Measurements from ENCODE around the gene CXCL1. TPM values are rescaled to one million over a fixed set of nuclear protein-coding genes. Genes with fewer than 3 reads are reported as not detected.

Gene CXCL1
- total RNA-seq, 1 donor from 2014 or later = not detected

- intact Hi-C loops (cut with micrococcal nuclease) = no loop called here
Observed at GRCh38 chr4:73851293-73851692, 17.9 kb upstream of the CXCL1 start.

GRCh38 chr4:73852771-73853170 is 16.4 kb upstream of the CXCL1 start:
- intact Hi-C loops (cut with micrococcal nuclease) = no loop called here

DNA sequence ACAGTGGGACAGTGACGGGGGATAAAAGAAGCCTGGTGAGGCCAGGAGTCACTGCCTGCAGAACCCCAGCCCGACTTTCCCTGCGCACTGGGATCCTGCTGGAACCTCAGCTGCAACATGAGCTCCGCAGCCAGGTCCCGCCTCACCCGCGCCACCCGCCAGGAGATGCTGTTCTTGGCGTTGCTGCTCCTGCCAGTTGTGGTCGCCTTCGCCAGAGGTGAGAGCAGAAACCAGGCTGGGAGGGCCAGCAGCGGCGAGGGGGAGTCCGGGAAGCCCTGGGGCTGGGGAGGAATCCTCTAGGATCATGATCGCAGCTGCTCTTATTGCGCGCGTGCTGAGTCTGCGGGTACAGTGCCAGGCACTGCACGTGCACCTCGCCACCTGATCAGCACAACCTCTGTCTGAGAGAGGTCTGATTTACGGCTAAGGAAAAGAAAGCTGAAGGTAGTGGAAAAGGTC is 15.9 kb upstream of the CXCL1 start, which contains the start of gene PF4V1:
Gene PF4V1, plus strand, starts transcription at position 51 of the 459 bp plus-strand sequence. Its CDS starts 67 bp downstream, at position 118.
- intact Hi-C loops (cut with micrococcal nuclease) = no loop called here

- intact Hi-C loops (cut with micrococcal nuclease) = no loop called here
Observed at GRCh38 chr4:73853718-73854473, 15.3 kb upstream of the CXCL1 start.

GRCh38 chr4:73855406-73855805 is 13.8 kb upstream of the CXCL1 start:
- intact Hi-C loops (cut with micrococcal nuclease) = no loop called here

DNA sequence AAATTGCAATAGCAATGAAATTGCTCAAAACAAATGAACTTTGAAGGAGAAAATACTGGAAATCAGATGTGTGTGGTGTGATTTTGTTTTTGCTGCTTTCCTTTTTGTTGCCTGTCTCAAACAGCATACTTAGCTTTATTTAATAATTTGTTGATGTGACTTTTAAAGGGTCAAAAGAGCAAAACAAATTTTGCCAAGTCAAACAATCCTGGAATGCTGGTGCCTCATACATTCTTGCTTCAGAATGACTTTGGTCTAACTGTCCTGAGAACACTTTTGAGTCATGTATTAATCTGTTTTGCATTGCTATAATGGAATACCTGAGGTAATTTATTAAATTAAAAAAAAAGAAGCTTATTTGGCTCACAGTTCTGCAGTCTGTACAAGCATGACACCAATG is 12.7 kb upstream of the CXCL1 start:
- intact Hi-C loops (cut with micrococcal nuclease) = no loop called here

DNA sequence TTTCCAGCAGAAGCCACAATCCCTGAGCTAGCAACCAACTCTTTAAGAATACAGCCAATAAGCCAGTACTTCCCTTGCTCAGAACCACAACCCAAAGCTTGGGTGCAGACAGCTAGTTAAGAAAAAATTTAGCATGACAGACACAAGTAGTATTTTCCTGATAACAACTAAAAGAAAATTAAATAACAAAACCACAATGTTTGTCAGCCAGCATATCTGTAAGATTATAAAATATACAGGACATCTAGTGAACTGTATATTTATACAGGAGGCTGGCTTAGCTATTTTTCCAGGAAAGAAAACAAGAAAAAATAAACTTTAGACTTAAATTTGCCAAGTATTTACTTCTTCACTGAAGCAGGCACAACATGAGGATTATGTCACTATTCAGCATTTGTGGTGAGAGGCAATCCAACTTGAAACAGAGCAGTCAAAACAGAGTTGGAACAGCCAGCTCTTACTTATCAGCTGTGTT is 9.5 kb upstream of the CXCL1 start:
- intact Hi-C loops (cut with micrococcal nuclease) = no loop called here

GRCh38 chr4:73860181-73860580 is 9.0 kb upstream of the CXCL1 start:
- intact Hi-C loops (cut with micrococcal nuclease) = no loop called here

- intact Hi-C loops (cut with micrococcal nuclease) = no loop called here
Observed at GRCh38 chr4:73860917-73861316, 8.3 kb upstream of the CXCL1 start.

GRCh38 chr4:73862322-73862721 is 6.9 kb upstream of the CXCL1 start:
- intact Hi-C loops (cut with micrococcal nuclease) = no loop called here

DNA sequence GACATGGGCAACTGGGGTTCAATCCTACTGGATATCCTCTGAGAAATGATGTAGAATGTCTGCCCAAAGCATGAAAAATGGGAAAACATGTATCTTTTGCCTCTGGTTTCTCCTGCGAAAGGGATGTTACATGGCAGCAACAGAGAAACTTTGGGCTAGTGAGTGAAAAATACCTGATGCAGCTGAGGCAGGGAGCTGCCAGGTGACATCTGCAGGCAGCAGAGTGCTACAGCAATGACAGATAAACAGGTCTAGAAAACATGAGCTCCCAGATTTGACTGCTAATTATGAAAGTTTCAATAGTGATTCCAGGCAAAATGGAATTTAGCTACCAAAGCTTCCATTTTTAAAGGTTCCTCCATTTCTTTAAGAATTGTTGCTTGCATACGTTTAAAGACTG is 4.8 kb upstream of the CXCL1 start:
- intact Hi-C loops (cut with micrococcal nuclease) = loop anchor here (1.0 to 2.0 kb wide), 2 partner anchors 136 to 202 kb away; no protein-coding TSS in a partner anchor

DNA sequence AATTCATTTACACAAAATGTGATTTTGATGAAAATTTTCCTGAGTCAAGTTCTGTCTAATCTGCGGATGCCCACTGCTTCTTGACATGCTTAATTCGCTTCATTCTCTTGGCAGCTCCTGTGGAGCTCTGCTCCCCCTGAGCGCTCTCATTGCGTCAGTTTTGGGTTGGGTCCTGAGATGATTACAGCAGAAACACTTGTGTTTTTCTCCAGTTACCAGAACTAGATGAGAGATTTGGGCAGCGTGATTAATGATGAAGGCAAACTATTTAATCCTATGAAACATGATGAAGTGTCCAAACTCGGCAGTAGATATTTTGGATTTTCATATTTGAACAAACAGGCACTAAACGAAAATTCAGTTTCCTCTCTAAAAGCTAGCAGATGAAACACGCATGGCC is 4.2 kb upstream of the CXCL1 start:
- intact Hi-C loops (cut with micrococcal nuclease) = loop anchor here (1.0 to 2.0 kb wide), 2 partner anchors 136 to 203 kb away; no protein-coding TSS in a partner anchor

- intact Hi-C loops (cut with micrococcal nuclease) = loop anchor here (2.0 kb wide), 1 partner anchor 137 kb away; no protein-coding TSS in a partner anchor
Observed at GRCh38 chr4:73865431-73866096, 3.6 kb upstream of the CXCL1 start.

DNA sequence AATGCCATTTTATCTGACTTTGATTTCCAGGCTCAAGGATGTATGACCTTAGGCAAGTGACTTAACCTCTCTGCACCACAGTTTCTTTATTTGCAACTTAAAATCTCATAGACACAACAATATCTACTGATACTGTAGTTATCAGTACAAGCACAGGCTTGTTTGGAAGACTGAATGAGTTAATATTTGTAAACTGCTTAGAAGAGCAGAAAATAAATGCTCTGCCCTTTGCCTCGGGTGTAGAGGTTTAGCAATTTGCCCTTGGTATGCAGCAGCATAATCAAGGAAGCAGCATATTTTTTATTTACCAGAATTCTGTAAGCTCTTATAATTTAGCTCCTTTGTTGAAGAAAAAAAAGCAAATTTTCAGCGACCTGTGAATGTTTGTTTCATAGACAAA is 2.9 kb upstream of the CXCL1 start:
- intact Hi-C loops (cut with micrococcal nuclease) = no loop called here

DNA sequence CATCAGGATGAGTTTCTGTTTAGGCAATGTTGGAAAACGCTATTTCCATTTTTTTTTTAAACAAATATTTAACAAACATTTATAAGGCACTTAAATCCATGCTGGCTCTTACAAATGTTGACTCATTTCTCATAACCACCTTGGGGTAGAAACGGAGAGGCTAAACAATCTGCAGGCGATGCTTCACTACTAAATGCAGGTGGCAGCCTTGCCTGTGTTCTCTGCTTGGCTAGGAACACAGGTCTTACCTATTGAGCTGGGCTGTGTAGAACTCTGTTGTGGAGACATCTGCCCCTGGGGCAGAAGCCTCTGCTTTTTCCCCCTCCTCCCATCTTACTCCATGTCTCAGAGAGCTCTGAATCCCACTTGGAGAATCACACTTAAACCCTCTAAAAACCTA is 1.4 kb upstream of the CXCL1 start:
- intact Hi-C loops (cut with micrococcal nuclease) = no loop called here

GRCh38 chr4:73868206-73869129 is 725 bp upstream of the CXCL1 start:
- intact Hi-C loops (cut with micrococcal nuclease) = no loop called here

DNA sequence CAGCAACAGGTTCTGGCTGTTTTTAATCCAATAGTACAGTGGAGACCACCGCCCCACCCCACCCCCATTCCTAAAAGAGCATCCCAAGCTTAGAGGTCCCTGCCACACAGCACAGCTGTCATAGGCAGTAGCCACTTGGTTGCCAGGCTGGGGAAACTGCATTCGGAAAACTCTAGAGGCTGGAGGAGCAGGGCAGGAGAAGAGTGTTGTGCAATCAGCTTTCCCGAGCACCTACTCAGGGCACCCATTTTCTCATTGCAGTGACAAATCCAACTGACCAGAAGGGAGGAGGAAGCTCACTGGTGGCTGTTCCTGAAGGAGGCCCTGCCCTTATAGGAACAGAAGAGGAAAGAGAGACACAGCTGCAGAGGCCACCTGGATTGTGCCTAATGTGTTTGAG is 1.1 kb downstream of the CXCL1 start:
- intact Hi-C loops (cut with micrococcal nuclease) = no loop called here

DNA sequence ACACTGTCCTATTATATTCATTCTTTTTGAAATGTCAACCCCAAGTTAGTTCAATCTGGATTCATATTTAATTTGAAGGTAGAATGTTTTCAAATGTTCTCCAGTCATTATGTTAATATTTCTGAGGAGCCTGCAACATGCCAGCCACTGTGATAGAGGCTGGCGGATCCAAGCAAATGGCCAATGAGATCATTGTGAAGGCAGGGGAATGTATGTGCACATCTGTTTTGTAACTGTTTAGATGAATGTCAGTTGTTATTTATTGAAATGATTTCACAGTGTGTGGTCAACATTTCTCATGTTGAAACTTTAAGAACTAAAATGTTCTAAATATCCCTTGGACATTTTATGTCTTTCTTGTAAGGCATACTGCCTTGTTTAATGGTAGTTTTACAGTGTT is 1.6 kb downstream of the CXCL1 start:
- intact Hi-C loops (cut with micrococcal nuclease) = no loop called here

DNA sequence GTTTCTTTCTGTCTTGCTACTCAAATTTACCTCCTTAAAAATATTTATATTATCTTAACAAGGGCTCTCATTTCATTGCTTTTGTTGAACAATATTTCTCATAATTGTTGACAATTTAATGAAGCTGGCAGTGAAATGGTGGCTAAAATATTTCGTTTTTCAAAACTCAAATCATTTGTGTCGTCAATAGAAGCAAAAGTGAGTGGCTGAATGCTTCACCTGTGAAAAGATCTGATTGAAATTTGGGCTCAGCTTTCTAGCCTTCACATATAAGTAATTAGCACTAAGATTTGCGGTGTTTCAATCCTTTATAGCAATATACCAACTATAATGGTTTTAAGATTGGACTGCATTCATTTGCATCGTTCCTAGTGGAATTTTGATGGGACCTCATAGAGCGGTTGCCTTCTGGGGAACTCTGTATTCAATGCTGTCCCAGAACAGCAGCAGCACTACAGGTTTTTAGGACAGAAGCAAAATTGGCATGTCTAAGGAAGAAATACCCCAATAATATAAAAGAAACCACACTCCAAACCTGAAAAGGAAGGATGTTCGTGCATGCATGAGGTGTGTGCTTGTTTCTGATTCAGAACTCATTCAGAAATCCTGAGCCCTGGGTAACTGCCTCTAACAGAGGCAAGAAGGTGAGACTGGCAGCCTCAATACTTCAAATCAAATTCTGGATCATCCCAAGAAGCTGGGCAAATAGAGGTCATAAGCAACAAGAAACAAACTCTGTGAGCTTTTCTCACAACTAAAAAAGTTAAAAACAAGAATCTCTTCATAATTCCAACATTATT is 2.5 kb downstream of the CXCL1 start:
- intact Hi-C loops (cut with micrococcal nuclease) = no loop called here

DNA sequence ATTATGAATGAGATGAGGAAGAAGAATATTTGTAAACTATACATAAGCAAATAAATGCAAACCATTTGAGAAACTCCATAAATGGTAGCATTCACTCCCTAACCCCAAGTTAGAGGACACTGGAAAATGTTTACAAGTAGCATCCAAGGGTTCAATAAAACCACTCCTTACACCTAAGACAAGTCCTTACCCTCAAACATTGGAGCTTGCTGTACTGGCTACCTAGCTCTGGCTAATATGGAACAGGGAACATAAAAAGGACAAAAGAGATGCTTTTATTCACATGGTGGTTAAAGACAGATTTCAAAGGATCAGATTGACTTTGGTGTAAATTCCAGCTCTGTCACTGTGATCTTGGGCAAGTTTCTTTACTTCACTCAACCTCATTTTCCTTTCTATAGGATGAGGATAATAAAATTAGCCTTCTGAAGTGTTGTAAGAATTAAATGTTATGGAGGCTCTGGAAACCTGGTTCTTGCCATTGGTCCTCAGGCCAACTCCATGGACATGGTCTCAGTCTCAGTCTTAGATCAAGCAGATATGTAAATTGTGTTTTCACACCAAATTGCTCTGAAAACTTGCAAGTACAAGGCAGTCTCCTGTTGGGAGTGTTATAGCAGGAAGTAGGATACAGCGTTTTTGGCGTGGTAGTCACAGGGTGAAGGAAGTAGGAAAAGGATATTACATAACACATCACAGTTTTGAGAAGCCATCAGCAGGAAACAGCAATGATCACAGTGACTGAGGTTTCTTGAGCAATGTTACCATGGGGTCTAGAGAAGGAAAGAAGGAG is 3.3 kb downstream of the CXCL1 start:
- intact Hi-C loops (cut with micrococcal nuclease) = no loop called here

All from T-helper 1 cell treated with Interleukin-12 subunit alpha and Interleukin-12 subunit beta and Interleukin-4 antibody, amounts not matched to agents 30 ng/mL and 1 ng/mL, for 36 hours (primary cell).